ENCODE measurements around the gene HAX1.
A peak's percentile ranks its signal among the peaks of the same experiment; 100 is the strongest.

The HAX1 gene

DNA sequence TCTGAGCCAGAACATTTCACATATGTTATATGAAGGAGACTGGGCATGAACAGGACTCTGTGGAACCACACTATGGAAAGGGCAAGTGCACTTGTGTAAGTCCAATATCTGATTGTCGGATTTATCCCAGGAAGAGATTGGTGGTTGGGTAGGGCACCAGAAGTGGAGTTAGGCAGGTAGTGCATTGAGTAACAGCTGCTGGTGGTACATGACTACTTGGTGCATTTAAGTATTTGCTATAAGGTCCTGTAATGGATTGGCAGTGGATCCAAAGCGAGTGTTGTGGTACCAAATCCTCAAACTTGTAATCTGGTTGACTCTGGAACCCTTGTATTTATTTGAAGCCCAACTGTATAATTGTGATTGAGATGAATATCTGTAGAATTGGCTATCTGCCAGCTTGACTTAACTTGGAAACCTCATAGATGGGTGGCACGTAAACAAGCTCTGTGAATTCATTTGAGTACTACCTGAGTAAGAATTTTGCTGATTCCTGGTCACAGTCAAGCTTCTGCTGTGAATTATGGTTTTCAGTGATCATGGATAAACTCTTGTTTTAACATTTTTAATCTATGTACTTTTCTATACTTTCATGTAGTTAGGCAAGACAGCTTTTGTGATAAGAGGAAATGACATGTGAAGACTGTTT lies 30.6 kb upstream of the HAX1 start:
- no peak for ATAC-seq
- TF ChIP-seq BACH2 (CRISPR knock-in tag; IDR thresholded peaks at IDR 0.05; ENCODE audit: borderline replicate concordance) (no peak), GLIS3 (CRISPR knock-in tag; IDR thresholded peaks at IDR 0.05) (no peak), PPARA (CRISPR knock-in tag; IDR thresholded peaks at IDR 0.05; ENCODE audit: borderline replicate concordance) (no peak), TSHZ2 (CRISPR knock-in tag; IDR thresholded peaks at IDR 0.05) (no peak), OSR1 (CRISPR knock-in tag; IDR thresholded peaks at IDR 0.05) (no peak), ZC3H10 (CRISPR knock-in tag; IDR thresholded peaks at IDR 0.05) (no peak), POU6F1 (CRISPR knock-in tag; IDR thresholded peaks at IDR 0.05; ENCODE audit: borderline replicate concordance, low read depth) (no peak)
- TF ChIP-seq, protein P1, sequence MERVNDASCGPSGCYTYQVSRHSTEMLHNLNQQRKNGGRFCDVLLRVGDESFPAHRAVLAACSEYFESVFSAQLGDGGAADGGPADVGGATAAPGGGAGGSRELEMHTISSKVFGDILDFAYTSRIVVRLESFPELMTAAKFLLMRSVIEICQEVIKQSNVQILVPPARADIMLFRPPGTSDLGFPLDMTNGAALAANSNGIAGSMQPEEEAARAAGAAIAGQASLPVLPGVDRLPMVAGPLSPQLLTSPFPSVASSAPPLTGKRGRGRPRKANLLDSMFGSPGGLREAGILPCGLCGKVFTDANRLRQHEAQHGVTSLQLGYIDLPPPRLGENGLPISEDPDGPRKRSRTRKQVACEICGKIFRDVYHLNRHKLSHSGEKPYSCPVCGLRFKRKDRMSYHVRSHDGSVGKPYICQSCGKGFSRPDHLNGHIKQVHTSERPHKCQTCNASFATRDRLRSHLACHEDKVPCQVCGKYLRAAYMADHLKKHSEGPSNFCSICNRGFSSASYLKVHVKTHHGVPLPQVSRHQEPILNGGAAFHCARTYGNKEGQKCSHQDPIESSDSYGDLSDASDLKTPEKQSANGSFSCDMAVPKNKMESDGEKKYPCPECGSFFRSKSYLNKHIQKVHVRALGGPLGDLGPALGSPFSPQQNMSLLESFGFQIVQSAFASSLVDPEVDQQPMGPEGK (CRISPR knock-in tag; IDR thresholded peaks at IDR 0.05; ENCODE audit: borderline replicate concordance): no peak
- TF ChIP-seq, protein P2, sequence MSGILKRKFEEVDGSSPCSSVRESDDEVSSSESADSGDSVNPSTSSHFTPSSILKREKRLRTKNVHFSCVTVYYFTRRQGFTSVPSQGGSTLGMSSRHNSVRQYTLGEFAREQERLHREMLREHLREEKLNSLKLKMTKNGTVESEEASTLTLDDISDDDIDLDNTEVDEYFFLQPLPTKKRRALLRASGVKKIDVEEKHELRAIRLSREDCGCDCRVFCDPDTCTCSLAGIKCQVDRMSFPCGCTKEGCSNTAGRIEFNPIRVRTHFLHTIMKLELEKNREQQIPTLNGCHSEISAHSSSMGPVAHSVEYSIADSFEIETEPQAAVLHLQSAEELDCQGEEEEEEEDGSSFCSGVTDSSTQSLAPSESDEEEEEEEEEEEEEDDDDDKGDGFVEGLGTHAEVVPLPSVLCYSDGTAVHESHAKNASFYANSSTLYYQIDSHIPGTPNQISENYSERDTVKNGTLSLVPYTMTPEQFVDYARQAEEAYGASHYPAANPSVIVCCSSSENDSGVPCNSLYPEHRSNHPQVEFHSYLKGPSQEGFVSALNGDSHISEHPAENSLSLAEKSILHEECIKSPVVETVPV (CRISPR knock-in tag; IDR thresholded peaks at IDR 0.05): no peak

GRCh38 chr1:154253671-154254070 lies 18.8 kb upstream of the HAX1 start:
- TF ChIP-seq, protein P1 (CRISPR knock-in tag; IDR thresholded peaks at IDR 0.05; ENCODE audit: borderline replicate concordance): no peak
- no peak for TF ChIP-seq ZNF8 (CRISPR knock-in tag; IDR thresholded peaks at IDR 0.05)
- no peak for TF ChIP-seq POU6F1 (CRISPR knock-in tag; IDR thresholded peaks at IDR 0.05; ENCODE audit: borderline replicate concordance, low read depth)
- TF ChIP-seq TSHZ2 (CRISPR knock-in tag; IDR thresholded peaks at IDR 0.05): no peak
- no peak for TF ChIP-seq CSDC2 (CRISPR knock-in tag; IDR thresholded peaks at IDR 0.05)
- TF ChIP-seq CREB5 (CRISPR knock-in tag; IDR thresholded peaks at IDR 0.05; ENCODE audit: low read depth): no peak
- TF ChIP-seq ZNF70 (CRISPR knock-in tag; IDR thresholded peaks at IDR 0.05): no peak
- no peak for TF ChIP-seq ESRRG (CRISPR knock-in tag; IDR thresholded peaks at IDR 0.05)
- TF ChIP-seq SNAI2 (CRISPR knock-in tag; IDR thresholded peaks at IDR 0.05): no peak
- peak; percentile 23; the same call in 2 of the 3 replicates for ATAC-seq

Data from SK-N-SH treated with all-trans-retinoic acid at 6 μM for 48 hours (cell line).